ENCODE data around the gene SLC5A5.

DNA sequence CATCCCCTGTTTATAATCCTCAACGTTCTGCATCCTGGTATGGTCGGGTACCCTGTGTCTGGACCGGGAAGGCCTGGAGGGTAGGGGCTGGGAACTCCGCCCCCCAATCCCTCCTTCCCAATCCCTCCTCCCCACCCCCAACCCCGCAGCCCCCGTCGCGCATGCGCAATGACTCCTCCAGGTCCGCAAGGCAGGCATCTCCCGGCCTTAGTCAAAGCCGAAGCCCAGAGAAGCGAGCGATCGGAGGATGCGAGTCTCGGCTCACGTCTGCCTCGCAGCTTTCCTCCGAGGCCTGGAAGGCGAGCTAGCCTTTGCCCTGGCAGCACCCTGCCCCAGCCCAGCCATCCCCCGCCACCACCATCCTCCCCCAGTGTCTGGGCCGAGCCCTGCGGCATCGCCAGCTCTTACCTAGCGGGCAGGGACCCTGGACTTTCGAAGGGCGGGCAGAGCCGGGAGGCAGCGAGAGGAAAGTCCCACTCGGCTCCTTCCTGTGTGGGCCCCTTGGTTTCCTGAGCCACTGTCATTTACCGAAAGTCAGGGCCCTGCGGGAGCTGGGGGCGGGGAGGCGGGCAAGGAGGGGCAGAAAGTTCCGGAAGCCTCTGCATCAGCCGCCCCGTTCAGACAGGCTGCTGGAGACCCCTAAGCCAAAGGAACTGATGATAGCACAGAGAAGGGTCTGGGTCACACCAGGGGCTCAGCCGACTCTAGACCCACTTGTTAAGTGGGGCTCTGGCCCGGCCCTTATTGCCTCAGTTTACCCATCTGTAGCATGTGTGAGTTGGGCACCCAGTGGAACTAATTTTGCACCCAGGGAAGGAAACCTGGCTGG lies 24.0 kb upstream of the SLC5A5 start, which contains the start of gene JAK3:
- TF ChIP-seq, protein P1, sequence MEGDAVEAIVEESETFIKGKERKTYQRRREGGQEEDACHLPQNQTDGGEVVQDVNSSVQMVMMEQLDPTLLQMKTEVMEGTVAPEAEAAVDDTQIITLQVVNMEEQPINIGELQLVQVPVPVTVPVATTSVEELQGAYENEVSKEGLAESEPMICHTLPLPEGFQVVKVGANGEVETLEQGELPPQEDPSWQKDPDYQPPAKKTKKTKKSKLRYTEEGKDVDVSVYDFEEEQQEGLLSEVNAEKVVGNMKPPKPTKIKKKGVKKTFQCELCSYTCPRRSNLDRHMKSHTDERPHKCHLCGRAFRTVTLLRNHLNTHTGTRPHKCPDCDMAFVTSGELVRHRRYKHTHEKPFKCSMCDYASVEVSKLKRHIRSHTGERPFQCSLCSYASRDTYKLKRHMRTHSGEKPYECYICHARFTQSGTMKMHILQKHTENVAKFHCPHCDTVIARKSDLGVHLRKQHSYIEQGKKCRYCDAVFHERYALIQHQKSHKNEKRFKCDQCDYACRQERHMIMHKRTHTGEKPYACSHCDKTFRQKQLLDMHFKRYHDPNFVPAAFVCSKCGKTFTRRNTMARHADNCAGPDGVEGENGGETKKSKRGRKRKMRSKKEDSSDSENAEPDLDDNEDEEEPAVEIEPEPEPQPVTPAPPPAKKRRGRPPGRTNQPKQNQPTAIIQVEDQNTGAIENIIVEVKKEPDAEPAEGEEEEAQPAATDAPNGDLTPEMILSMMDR (IDR thresholded peaks at IDR 0.05 in 4 of 5, conservative IDR thresholded peaks at IDR 0.05 in 1 of 5): no peak
- TF ChIP-seq POLR2A (IDR thresholded peaks at IDR 0.05): no peak
